GM23338 (cell line): ENCODE results near the gene TPRG1. TPM values are rescaled to one million over a fixed set of nuclear protein-coding genes. Genes with fewer than 3 reads are reported as not detected.

Source experiments
- ATAC-seq: fragments of 200-7000 bp; cut with Tn5 transposase; 3 replicates; pipeline ENCODE4 v1.9.1; 2020
- DNase-seq: peaks from one replicate; pipeline ENCODE4 v3.0.0-alpha.2; 2015; ENCODE audit warnings: low spot score
- H2AFZ ChIP-seq: fragments of 200-600 bp; sonication (generic); 2 replicates; pipeline ENCODE4 v1.8.0; 2016; ENCODE audit warnings: antibody characterized with exemption, mild to moderate bottlenecking, moderate library complexity
- H3F3A ChIP-seq: fragments of 200-600 bp; sonication (generic); replicated peaks from 2 replicates; pipeline ENCODE4 v1.8.0; 2017; ENCODE audit warnings: antibody characterized with exemption, mixed run types, low read depth
- H3K27ac ChIP-seq: fragments of 200-600 bp; sonication (generic); 2 replicates; pipeline ENCODE4 v1.6.1; 2016; ENCODE audit warnings: low read depth
- H3K27me3 ChIP-seq: fragments of 200-600 bp; sonication (generic); 2 replicates; pipeline ENCODE4 v1.8.0; 2016; ENCODE audit warnings: mild to moderate bottlenecking, mixed run types, moderate library complexity; ENCODE audit not compliant: insufficient read depth
- H3K36me3 ChIP-seq: fragments of 200-600 bp; sonication (generic); 2 replicates; pipeline ENCODE4 v1.8.0; 2016; ENCODE audit warnings: mild to moderate bottlenecking; ENCODE audit not compliant: insufficient read depth
- H3K4me1 ChIP-seq: fragments of 200-600 bp; sonication (generic); 2 replicates; pipeline ENCODE4 v1.8.0; 2016; ENCODE audit warnings: mild to moderate bottlenecking, moderate library complexity; ENCODE audit not compliant: insufficient read depth
- H3K4me2 ChIP-seq: fragments of 200-600 bp; sonication (generic); 2 replicates; pipeline ENCODE4 v1.7.1; 2017; ENCODE audit warnings: mixed run types
- H3K4me3 ChIP-seq: fragments of 200-600 bp; sonication (generic); 2 replicates; pipeline ENCODE4 v1.6.1; 2016; ENCODE audit warnings: mixed run types
- H3K79me2 ChIP-seq: fragments of 200-600 bp; sonication (generic); replicated peaks from 2 replicates; pipeline ENCODE4 v1.8.0; 2017; ENCODE audit warnings: mild to moderate bottlenecking; ENCODE audit not compliant: insufficient read depth
- H3K9me2 ChIP-seq: fragments of 200-600 bp; sonication (generic); 2 replicates; pipeline ENCODE4 v1.8.0; 2017; ENCODE audit not compliant: insufficient read depth
- H4K20me1 ChIP-seq: fragments of 200-600 bp; sonication (generic); replicated peaks from 2 replicates; pipeline ENCODE4 v1.8.0; 2017; ENCODE audit warnings: mild to moderate bottlenecking; ENCODE audit not compliant: insufficient read depth
- H3K27ac Mint-ChIP-seq: 2 replicates; pipeline ENCODE4 v1.8.0; 2020; ENCODE audit warnings: inconsistent platforms, mild to moderate bottlenecking, moderate library complexity, mixed read lengths
- H3K27me3 Mint-ChIP-seq: 3 replicates; pipeline ENCODE4 v1.8.0; 2022; ENCODE audit warnings: low read depth, mild to moderate bottlenecking, moderate library complexity, mixed read lengths, inconsistent platforms; ENCODE audit not compliant: insufficient read depth, poor library complexity
- H3K36me3 Mint-ChIP-seq: 3 replicates; pipeline ENCODE4 v1.8.0; 2021; ENCODE audit warnings: low read depth, mild to moderate bottlenecking, inconsistent platforms, moderate library complexity, mixed read lengths
- H3K4me1 Mint-ChIP-seq: 3 replicates; pipeline ENCODE4 v1.8.0; 2020; ENCODE audit warnings: mild to moderate bottlenecking, inconsistent platforms, mixed read lengths
- H3K4me3 Mint-ChIP-seq: 3 replicates; pipeline ENCODE4 v1.8.0; 2021; ENCODE audit warnings: moderate library complexity, mild to moderate bottlenecking, inconsistent platforms, mixed read lengths
- H3K9me3 Mint-ChIP-seq: 3 replicates; pipeline ENCODE4 v1.8.0; 2020; ENCODE audit warnings: moderate library complexity, mild to moderate bottlenecking, inconsistent platforms, mixed read lengths
- CREB1 ChIP-seq: fragments of 250-450 bp; sonication (Bioruptor Pico); IDR thresholded peaks from 2 replicates; pipeline ENCODE4 v1.5.0; 2020; ENCODE audit warnings: low read depth, mild to moderate bottlenecking, moderate library complexity
- CTCF ChIP-seq, 2 experiments: fragments of 200-600 bp in 1 of 2; sonication (generic) in 1 of 2; conservative IDR thresholded peaks; 2 replicates each; pipeline versions ENCODE4 v1.5.1 to v1.6.1; 2016 to 2017; ENCODE audit warnings: antibody characterized with exemption in 2 of 2, low read depth in 2 of 2, mild to moderate bottlenecking in 2 of 2, moderate library complexity in 1 of 2
- ETS1 ChIP-seq: IDR thresholded peaks from 2 replicates; pipeline ENCODE4 v1.6.1; 2016; ENCODE audit warnings: antibody characterized with exemption
- EZH2 ChIP-seq: fragments of 200-600 bp; sonication (generic); IDR thresholded peaks from one replicate; pipeline ENCODE4 v1.8.0; 2017; ENCODE audit warnings: antibody characterized with exemption, mild to moderate bottlenecking, low read depth; ENCODE audit not compliant: unreplicated experiment
- EZH2phosphoT487 ChIP-seq: fragments of 200-600 bp; sonication (generic); IDR thresholded peaks from one replicate; pipeline ENCODE4 v1.8.1; 2018; ENCODE audit warnings: antibody characterized with exemption; ENCODE audit not compliant: unreplicated experiment
- JUNB ChIP-seq: IDR thresholded peaks from one replicate; pipeline ENCODE4 v1.6.1; 2016; ENCODE audit warnings: antibody characterized with exemption; ENCODE audit not compliant: unreplicated experiment
- NANOG ChIP-seq: IDR thresholded peaks from 2 replicates; pipeline ENCODE4 v1.6.1; 2016; ENCODE audit warnings: antibody characterized with exemption, borderline replicate concordance
- POLR2AphosphoS5 ChIP-seq: IDR thresholded peaks from 2 replicates; pipeline ENCODE4 v1.6.1; 2016; ENCODE audit warnings: antibody characterized with exemption, low read depth
- STAT1 ChIP-seq: IDR thresholded peaks from one replicate; pipeline ENCODE4 v1.6.1; 2016; ENCODE audit warnings: antibody characterized with exemption; ENCODE audit not compliant: unreplicated experiment
- ZNF114 ChIP-seq: fragments of 250-450 bp; sonication (Bioruptor Pico); IDR thresholded peaks from 2 replicates; pipeline ENCODE4 v1.5.0; 2020; ENCODE audit warnings: mild to moderate bottlenecking, moderate library complexity
- ZNF331 ChIP-seq: fragments of 250-450 bp; sonication (Bioruptor Pico); IDR thresholded peaks from 2 replicates; pipeline ENCODE4 v1.5.0; 2020; ENCODE audit warnings: low read depth, mild to moderate bottlenecking, moderate library complexity
- ZNF462 ChIP-seq: fragments of 250-450 bp; sonication (Bioruptor Pico); IDR thresholded peaks from 2 replicates; pipeline ENCODE4 v1.5.0; 2020; ENCODE audit warnings: mild to moderate bottlenecking, moderate library complexity
- polyA plus RNA-seq: library from polyadenylated mRNA; unstranded; fragments of >200 nt; fragmentation: Nextera tagmentation; extraction: Ambion mirVana; gene quantifications from 2 replicates; pipeline ENCODE4 v1.2.1, GENCODE V29; 2016
- total RNA-seq: library from RNA; depleted of rRNA; stranded (reverse); fragments of >200 nt; shearing (Covaris generic); gene quantifications from 2 replicates; pipeline ENCODE4 v1.2.3, GENCODE V29; 2014
- TF ChIP-seq, protein P1 (sequence below): IDR thresholded peaks from one replicate; pipeline ENCODE4 v1.6.1; 2018; ENCODE audit warnings: antibody characterized with exemption; ENCODE audit not compliant: unreplicated experiment

Gene TPRG1
- total and polyA plus RNA-seq, 2 experiments from 2014 or later: 0.74 to 1.7 TPM

- TF ChIP-seq ZNF462 (no peak), NANOG (no peak), ETS1 (no peak)
Observed at GRCh38 chr3:189210251-189210770, 38.5 kb downstream of the TPRG1 start (continued).

DNA sequence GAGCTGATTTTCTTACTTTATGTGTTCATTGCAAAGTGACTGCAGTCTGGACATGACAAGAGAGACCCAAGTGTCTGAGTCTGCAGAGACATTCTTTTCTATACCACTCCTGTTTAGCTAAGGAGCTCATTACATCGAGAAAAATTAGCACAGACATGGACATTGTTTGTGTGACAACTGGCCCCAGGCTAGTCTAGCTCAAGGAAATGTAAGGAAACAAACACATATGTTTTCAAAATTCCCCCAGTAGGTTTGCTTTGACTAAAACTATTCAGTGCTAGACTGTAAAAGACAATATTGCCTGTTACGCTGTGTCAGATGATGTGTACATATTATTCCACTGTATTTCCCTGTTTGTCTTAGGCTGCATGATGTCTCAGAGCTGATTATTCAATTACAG is 40.9 kb downstream of the TPRG1 start:
- H3K79me2 ChIP-seq: no peaks in the 10 kb centered on the region
- Mint-ChIP-seq H3K27me3 (no peaks in the 10 kb centered on the region), H3K4me3 (no peak overlapping the region)
- TF ChIP-seq JUNB (no peak), POLR2AphosphoS5 (no peak), NANOG (no peak), CTCF (conservative IDR thresholded peaks at IDR 0.05; ENCODE audit: low read depth in 2 of 2) (no peak), EZH2 (no peak), ZNF114 (no peak), CREB1 (CRISPR knock-in tag) (no peak), EZH2phosphoT487 (no peak), ZNF331 (CRISPR knock-in tag) (no peak), STAT1 (no peak)
- TF ChIP-seq, protein P1, sequence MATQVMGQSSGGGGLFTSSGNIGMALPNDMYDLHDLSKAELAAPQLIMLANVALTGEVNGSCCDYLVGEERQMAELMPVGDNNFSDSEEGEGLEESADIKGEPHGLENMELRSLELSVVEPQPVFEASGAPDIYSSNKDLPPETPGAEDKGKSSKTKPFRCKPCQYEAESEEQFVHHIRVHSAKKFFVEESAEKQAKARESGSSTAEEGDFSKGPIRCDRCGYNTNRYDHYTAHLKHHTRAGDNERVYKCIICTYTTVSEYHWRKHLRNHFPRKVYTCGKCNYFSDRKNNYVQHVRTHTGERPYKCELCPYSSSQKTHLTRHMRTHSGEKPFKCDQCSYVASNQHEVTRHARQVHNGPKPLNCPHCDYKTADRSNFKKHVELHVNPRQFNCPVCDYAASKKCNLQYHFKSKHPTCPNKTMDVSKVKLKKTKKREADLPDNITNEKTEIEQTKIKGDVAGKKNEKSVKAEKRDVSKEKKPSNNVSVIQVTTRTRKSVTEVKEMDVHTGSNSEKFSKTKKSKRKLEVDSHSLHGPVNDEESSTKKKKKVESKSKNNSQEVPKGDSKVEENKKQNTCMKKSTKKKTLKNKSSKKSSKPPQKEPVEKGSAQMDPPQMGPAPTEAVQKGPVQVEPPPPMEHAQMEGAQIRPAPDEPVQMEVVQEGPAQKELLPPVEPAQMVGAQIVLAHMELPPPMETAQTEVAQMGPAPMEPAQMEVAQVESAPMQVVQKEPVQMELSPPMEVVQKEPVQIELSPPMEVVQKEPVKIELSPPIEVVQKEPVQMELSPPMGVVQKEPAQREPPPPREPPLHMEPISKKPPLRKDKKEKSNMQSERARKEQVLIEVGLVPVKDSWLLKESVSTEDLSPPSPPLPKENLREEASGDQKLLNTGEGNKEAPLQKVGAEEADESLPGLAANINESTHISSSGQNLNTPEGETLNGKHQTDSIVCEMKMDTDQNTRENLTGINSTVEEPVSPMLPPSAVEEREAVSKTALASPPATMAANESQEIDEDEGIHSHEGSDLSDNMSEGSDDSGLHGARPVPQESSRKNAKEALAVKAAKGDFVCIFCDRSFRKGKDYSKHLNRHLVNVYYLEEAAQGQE: no peak

More for the DNA sequence above, 40.9 kb downstream of the TPRG1 start:
- no peaks in the 10 kb centered on the region for H3K9me2 ChIP-seq
- Mint-ChIP-seq H3K27ac (no peak overlapping the region), H3K36me3 (no peaks in the 10 kb centered on the region), H3K9me3 (no peaks in the 10 kb centered on the region), H3K4me1 (no peaks in the 10 kb centered on the region)
- no peak overlapping the region for H3K27ac ChIP-seq
- no peaks in the 10 kb centered on the region for H3K27me3 ChIP-seq
- ATAC-seq (no peak), DNase-seq (no peak)
- no peak overlapping the region for H2AFZ ChIP-seq
- H3K4me2 ChIP-seq: no peak overlapping the region
- H3K36me3 ChIP-seq: no peaks in the 10 kb centered on the region
- H3F3A ChIP-seq: no peaks in the 10 kb centered on the region
- no peak overlapping the region for H3K4me3 ChIP-seq
- H3K4me1 ChIP-seq: no peaks in the 10 kb centered on the region
- no peaks in the 10 kb centered on the region for H4K20me1 ChIP-seq
